Activated CD4-positive, CD25-positive, alpha-beta regulatory T cell treated with anti-CD3 and anti-CD28 coated beads, Interleukin-2, amount 50 U/mL, for 72 hours (primary cell): ENCODE measurements around the gene TMEM30B.
"Not testable (repeated sequence)": the region's sequence is repeated elsewhere in the genome, so short reads cannot be mapped to it uniquely, and the experiment has no call there.

Source experiments
- DNase-seq: peaks from one replicate; pipeline ENCODE4 v3.0.0; 2021

The TMEM30B gene

DNA sequence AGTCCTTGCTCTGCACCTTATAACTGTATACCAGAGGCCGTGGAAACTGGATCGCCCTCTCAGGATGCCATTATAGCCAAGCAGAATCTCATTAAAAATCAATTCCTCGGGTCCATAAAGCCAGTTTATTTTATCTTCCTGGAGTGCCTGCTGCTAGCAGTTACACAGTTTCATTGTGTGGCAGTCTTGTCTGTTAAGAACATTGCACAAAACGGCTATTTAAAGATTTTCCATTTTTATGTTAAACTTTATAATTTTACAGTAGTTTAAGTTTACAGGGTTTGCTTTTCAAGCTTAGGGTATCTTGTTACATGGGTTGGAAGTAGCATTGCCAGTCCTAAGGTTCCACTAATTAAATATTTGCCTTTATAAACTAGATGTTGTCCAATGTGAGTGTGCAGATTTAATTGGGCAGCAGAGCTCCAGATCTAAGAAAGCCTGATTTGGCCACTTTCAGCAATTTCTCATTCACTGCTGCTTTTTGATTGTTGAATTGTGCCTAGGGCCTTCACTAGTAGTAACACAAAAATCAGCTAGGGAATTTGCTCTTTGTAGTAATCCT is 17.0 kb downstream of the TMEM30B start:
- DNase-seq = no peak

DNA sequence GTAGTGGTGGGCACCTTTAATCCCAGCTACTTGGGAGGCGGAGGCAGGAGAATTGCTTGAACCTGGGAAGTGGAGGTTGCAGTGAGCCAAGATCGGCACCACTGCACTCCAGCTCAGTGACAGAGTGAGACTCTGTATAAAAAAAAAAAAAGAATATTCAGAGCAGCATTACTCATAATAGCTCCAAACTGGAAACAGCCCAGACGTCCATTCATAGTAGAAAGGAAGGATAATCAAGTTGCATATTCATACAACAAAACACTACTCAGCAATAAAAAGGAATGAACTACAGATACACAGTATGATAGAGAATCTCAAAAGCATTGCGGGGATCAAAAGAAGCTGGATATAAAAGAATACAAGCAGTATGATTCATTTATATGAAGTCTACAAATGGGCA is 19.1 kb downstream of the TMEM30B start:
- no peak for DNase-seq

GRCh38 chr14:61260939-61261776 is 20.0 kb downstream of the TMEM30B start:
- DNase-seq = no peak

- no peak for DNase-seq
Measured at GRCh38 chr14:61258985-61259384, 22.2 kb downstream of the TMEM30B start.

GRCh38 chr14:61257469-61258057 is 23.6 kb downstream of the TMEM30B start:
- DNase-seq = no peak

- DNase-seq = no peak
Measured at GRCh38 chr14:61256826-61257468, 24.2 kb downstream of the TMEM30B start.

DNA sequence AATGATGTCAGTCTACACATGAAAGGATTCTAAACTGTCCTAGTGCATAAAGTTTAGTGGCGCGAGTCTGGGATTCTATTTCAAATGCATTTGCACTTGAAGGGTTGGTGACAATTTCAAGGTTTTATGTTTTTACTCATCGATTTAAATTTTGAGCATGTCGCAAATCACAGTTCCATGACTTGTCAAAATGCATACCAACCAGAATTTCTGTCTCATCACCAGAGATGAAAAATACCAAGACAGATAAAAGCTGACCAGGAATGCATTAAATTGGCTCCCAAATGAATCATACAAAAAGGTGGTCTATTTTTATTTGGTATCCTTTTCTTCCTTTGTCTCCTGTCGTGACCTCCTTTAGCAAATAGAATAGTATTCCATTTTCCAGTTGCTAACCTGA is 25.2 kb downstream of the TMEM30B start:
- DNase-seq = no peak

GRCh38 chr14:61254808-61255526 is 26.2 kb downstream of the TMEM30B start:
- no peak for DNase-seq

- no peak for DNase-seq
Measured at GRCh38 chr14:61253064-61253738, 27.9 kb downstream of the TMEM30B start.

GRCh38 chr14:61252369-61253063 is 28.6 kb downstream of the TMEM30B start:
- peak; percentile 45 for DNase-seq

GRCh38 chr14:61250063-61250462 is 31.1 kb downstream of the TMEM30B start:
- no peak for DNase-seq

DNA sequence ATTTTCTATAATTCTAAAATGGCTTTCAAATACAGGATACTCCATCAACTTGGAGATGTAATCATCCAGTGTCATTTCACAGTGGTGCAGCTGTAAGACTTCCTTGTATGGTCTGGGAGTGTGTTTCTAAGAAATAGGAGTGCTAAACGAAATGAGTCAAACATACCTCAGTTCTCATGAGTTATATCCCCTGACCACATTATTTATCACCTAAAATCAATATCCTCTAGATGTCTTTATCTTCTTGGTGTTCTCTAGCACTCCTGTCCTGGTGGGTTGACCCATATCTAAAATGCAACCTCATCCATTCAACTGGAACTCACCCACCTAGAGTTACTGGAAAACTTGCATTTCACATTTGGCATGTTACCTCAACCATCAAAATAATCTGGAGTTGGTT is 33.2 kb downstream of the TMEM30B start:
- no peak for DNase-seq

DNA sequence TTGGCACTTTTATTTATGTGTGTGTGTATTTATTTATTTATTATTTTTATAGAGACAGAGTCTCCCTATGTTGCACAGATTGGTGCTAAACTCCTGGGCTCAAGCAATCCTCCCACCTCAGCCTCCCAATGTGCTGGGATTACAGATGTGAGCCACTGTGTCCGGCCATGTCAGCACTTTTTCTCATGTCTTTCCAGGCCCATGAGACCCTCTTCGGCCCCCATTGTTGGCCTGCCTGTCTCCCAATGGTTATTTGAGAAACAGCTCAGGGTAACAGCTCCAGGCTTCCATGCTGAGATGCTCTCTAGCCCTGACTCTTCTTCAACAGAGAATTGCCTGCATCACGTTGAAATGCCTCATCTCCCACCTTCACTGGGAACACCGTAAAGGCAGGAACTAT is 34.4 kb downstream of the TMEM30B start:
- no peak for DNase-seq

DNA sequence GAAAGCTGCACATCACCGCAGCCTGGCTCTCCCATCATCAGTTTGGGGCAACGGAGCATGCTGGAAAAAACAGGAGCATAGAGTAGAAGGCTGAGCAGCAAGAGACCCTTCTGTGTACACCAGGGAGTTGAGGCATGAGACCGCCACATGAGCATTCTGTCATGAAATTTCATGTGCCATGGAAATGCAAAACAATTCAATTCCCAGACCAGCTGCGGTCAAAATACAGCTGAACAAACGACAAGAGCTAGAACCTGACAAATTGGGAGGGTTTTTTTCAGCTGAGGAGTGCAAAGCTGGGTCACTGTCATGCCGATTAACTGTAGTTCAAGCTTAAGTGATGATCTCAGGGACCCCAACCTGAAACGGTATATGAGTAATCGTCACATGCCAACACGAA is 37.1 kb downstream of the TMEM30B start:
- DNase-seq = no peak

GRCh38 chr14:61240206-61240605 is 40.9 kb downstream of the TMEM30B start:
- DNase-seq = no peak

GRCh38 chr14:61239285-61239684 is 41.9 kb downstream of the TMEM30B start:
- DNase-seq = not testable (repeated sequence)

DNA sequence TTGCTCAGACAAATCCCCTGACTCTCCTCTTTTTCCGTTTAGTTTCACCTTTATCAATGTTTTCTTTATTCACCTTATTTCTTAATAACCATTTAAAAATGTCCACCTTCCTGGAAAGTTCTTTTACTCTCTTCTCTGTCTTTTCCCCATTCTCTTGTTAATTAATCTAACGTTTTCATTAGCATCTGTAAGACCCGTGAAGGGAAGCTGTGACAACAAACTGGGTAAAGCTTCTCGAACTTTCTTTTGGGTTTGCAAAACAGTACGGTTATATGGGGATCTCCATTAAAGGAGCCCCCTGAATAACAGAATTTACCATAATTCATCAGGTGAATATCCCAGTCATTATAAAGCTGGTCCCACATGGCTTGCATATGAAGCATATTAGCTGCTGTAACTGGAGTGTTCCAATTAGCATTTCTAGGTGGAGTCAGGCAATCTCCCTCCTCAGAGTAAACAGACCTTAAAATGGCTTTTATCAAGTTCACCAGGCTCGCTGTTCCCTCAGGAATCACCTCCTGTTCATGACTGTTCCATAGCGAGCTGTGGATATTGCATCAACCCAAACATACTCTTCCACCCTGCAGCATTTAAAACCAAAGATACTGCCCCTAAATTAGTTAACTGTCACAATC is 42.4 kb downstream of the TMEM30B start:
- no peak for DNase-seq

DNA sequence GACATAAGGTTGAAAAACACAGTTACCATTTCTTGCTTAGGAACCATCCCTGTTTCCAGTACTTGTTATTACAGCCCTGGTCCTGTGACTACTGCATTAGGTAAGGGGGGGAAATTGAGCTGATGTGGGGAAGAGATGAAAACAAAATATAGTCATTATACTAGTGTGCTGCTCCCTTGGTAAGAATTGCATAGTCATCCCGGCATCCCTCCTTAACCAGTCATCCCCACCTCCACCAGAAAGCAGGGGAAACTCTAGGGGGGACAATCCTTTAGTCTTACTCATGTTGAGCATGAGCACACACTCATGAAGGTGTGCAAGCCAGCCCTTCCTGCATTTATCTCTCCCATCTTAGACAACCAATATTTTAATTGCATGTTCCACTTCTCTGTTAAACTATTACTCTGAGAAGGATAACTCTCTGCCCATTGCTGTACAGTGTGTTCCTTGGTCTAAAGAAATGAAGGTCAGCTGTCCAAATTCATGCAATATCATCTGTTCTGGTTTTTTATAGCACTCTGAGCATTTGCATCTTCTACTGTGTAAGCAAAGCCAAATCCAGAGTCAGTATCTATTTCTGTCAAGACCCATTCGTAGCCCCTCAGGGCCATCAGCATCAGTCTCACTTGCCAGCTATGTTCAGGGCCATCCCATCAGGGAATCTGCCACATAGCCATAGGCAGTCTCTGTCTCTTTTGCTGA is 46.8 kb downstream of the TMEM30B start:
- DNase-seq = no peak

DNA sequence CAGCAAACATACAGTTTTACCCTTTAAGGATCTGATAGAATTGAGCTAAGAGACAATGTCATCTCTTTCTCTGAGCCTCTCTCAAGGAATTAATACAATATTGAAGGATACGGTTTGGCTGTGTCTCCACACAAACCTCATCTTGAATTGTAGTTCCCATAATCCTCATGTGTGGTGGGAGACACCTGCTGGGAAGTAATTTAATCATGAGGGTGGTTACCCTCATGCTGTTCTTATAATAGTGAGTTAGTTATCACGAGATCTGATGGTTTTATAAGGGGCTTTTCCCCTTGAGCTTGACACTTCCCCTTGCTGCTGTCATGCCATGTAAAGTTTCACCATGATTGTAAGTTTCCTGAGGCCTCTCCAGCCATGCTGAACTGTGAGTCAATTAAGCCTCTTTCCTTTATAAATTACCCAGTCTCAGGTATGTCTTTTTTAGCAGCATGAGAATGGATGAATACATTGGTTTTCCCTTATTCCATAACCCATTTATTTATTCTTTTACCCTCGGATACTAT is 47.6 kb downstream of the TMEM30B start:
- DNase-seq = no peak

- no peak for DNase-seq
Measured at GRCh38 chr14:61231810-61232209, 49.3 kb downstream of the TMEM30B start.
